ENCODE measurements around the gene ASCC3. TPM values are rescaled to one million over a fixed set of nuclear protein-coding genes. Genes with fewer than 3 reads are reported as not detected.

Gene ASCC3
- total RNA-seq, 4 donors from 2014 or later: 15.7 to 39.9 (median 29.3) TPM

DNA sequence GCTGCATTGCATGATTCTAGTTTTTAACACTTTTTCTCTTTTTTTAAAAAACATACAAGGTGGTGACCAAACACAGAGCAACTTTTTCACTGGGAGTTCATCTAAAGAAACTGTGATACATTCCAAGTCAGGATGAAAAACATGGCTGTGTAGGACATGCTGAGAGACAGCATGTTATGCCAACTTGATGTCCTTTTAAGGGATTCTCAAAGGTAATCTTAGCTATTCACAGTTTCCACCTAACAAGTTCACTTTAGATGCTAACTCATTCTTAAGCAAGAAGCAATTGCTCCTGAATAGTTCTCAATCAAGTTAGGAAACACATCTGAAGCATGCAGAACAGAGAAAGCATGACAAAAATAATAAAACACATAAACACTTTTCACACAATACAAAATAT is 3.3 kb downstream of the ASCC3 start:
- Histone ChIP-seq H3K27ac (no peak overlapping the region), H3K4me3 (no peak overlapping the region), H3K27me3 (no peaks in the 10 kb centered on the region), H3K4me1 (peaks cover 7 to 31% (median 18%) of the 10 kb centered on the region in 4 donors), H3K36me3 (no peaks in the 10 kb centered on the region), H3K9me3 (no peaks in the 10 kb centered on the region)
- in situ Hi-C loops (cut with MboI; ENCODE audit: low pct_ligation_motif_present in 1 of 4, low pct_unique_long_range_greater_than_20kb in 1 of 4, low sequenced_read_pairs in 3 of 4): no loop called here
- no peak for DNase-seq
- TF ChIP-seq POLR2AphosphoS5 (IDR thresholded peaks at IDR 0.05) (no peak), POLR2A (IDR thresholded peaks at IDR 0.05) (no peak), EP300 (IDR thresholded peaks at IDR 0.05; ENCODE audit: low read depth) (no peak)
- TF ChIP-seq, protein P1, sequence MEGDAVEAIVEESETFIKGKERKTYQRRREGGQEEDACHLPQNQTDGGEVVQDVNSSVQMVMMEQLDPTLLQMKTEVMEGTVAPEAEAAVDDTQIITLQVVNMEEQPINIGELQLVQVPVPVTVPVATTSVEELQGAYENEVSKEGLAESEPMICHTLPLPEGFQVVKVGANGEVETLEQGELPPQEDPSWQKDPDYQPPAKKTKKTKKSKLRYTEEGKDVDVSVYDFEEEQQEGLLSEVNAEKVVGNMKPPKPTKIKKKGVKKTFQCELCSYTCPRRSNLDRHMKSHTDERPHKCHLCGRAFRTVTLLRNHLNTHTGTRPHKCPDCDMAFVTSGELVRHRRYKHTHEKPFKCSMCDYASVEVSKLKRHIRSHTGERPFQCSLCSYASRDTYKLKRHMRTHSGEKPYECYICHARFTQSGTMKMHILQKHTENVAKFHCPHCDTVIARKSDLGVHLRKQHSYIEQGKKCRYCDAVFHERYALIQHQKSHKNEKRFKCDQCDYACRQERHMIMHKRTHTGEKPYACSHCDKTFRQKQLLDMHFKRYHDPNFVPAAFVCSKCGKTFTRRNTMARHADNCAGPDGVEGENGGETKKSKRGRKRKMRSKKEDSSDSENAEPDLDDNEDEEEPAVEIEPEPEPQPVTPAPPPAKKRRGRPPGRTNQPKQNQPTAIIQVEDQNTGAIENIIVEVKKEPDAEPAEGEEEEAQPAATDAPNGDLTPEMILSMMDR (IDR thresholded peaks at IDR 0.05): no peak
- intact Hi-C loops (cut with DNase I; ENCODE audit: low total_unique reads): no loop called here

GRCh38 chr6:100876251-100876650 is 4.9 kb downstream of the ASCC3 start:
- Histone ChIP-seq H3K27me3 (no peaks in the 10 kb centered on the region), H3K27ac (no peak overlapping the region), H3K4me3 (no peak overlapping the region), H3K9me3 (no peaks in the 10 kb centered on the region), H3K4me1 (peaks cover 0 to 23% (median 16%) of the 10 kb centered on the region in 4 donors), H3K36me3 (no peaks in the 10 kb centered on the region)
- intact Hi-C loops (cut with DNase I; ENCODE audit: low total_unique reads): no loop called here
- DNase-seq: no peak
- in situ Hi-C loops (cut with MboI; ENCODE audit: low pct_ligation_motif_present in 1 of 4, low pct_unique_long_range_greater_than_20kb in 1 of 4, low sequenced_read_pairs in 3 of 4): no loop called here
- TF ChIP-seq POLR2A (IDR thresholded peaks at IDR 0.05): no peak
- TF ChIP-seq POLR2AphosphoS5 (IDR thresholded peaks at IDR 0.05): no peak
- TF ChIP-seq EP300 (IDR thresholded peaks at IDR 0.05; ENCODE audit: low read depth): no peak
- TF ChIP-seq, protein P1 (IDR thresholded peaks at IDR 0.05): no peak

DNA sequence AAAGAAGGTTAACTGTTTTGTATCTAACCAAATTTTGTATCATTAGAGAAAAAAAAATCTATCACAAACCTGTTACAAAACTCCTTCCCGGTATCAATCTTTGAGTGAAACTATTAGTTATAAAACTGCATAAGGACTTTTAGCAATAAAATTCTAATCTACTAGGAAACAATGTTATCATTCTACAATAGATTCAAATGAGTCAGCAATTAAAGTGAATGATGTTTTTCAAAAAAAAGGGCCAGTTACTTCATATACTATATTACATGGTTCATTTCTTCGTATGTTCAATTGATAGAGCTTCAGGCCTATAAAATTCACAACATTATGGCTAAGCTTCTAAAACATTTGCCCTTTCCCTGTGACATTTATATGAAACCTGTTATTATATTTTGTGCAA is 15.6 kb downstream of the ASCC3 start:
- intact Hi-C loops (cut with DNase I; ENCODE audit: low total_unique reads): no loop called here
- Histone ChIP-seq H3K4me1 (no peaks in the 10 kb centered on the region), H3K27ac (no peak overlapping the region), H3K27me3 (no peaks in the 10 kb centered on the region), H3K9me3 (no peaks in the 10 kb centered on the region), H3K4me3 (no peak overlapping the region), H3K36me3 (peaks cover 0 to 19% (median 8%) of the 10 kb centered on the region in 4 donors)
- no peak for DNase-seq
- WGBS, 2 donors (ENCODE audit: low coverage in 1 of 2): 67 to 86% methylated on average over 2 of the region's 2 CpGs
- in situ Hi-C loops (cut with MboI; ENCODE audit: low pct_ligation_motif_present in 1 of 4, low pct_unique_long_range_greater_than_20kb in 1 of 4, low sequenced_read_pairs in 3 of 4): no loop called here
- no peak for TF ChIP-seq EP300 (IDR thresholded peaks at IDR 0.05; ENCODE audit: low read depth)
- no peak for TF ChIP-seq POLR2A (IDR thresholded peaks at IDR 0.05)

DNA sequence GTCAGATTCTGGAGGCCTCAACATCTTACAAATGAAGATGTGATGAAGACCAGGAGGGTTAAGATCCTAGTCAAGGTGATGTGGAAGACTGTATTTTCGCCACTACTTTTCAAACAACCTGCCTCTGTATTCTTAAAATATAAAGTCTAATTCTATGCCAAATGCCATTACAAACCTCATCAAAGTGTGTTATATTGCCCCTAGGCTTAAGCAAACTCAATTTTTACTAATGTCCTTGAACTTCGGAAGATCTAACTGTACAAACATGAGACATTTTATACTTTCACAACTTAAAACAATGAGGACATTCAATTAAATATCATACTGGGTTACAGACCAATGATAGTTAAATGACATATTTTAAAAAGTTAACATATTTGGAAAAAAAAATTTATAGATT is 19.1 kb downstream of the ASCC3 start:
- Histone ChIP-seq H3K4me1 (no peaks in the 10 kb centered on the region), H3K27ac (no peak overlapping the region), H3K27me3 (no peaks in the 10 kb centered on the region), H3K9me3 (no peaks in the 10 kb centered on the region), H3K36me3 (peaks cover 0 to 18% (median 9%) of the 10 kb centered on the region in 4 donors), H3K4me3 (no peak overlapping the region)
- no peak for DNase-seq
- intact Hi-C loops (cut with DNase I; ENCODE audit: low total_unique reads) (no loop called here), in situ Hi-C loops (cut with MboI; ENCODE audit: low pct_ligation_motif_present in 1 of 4, low pct_unique_long_range_greater_than_20kb in 1 of 4, low sequenced_read_pairs in 3 of 4) (no loop called here)
- 57 to 63% methylated on average over 2 of the region's 2 CpGs for WGBS, 2 donors (ENCODE audit: low coverage in 1 of 2)
- TF ChIP-seq, protein P1 (IDR thresholded peaks at IDR 0.05): no peak
- TF ChIP-seq EP300 (IDR thresholded peaks at IDR 0.05; ENCODE audit: low read depth) (no peak), POLR2A (IDR thresholded peaks at IDR 0.05) (no peak), POLR2AphosphoS5 (IDR thresholded peaks at IDR 0.05) (no peak)

GRCh38 chr6:100856146-100856545 is 25.0 kb downstream of the ASCC3 start:
- no peak for DNase-seq
- in situ Hi-C loops (cut with MboI; ENCODE audit: low pct_ligation_motif_present in 1 of 4, low pct_unique_long_range_greater_than_20kb in 1 of 4, low sequenced_read_pairs in 3 of 4) (no loop called here), intact Hi-C loops (cut with DNase I; ENCODE audit: low total_unique reads) (no loop called here)
- no peaks in the 10 kb centered on the region for H3K4me1 ChIP-seq
- H3K36me3 ChIP-seq: peaks cover 0 to 12% (median 3%) of the 10 kb centered on the region in 4 donors
- H3K4me3 ChIP-seq: no peak overlapping the region
- no peaks in the 10 kb centered on the region for H3K9me3 ChIP-seq
- TF ChIP-seq POLR2AphosphoS5 (IDR thresholded peaks at IDR 0.05) (no peak), POLR2A (IDR thresholded peaks at IDR 0.05) (no peak), EP300 (IDR thresholded peaks at IDR 0.05; ENCODE audit: low read depth) (no peak)
- TF ChIP-seq, protein P1 (IDR thresholded peaks at IDR 0.05): no peak
- no peaks in the 10 kb centered on the region for H3K27me3 ChIP-seq
- H3K27ac ChIP-seq: no peak overlapping the region

Data from transverse colon (tissue), 4 donors.